ENCODE measurements around the gene ACTG1. TPM values are rescaled to one million over a fixed set of nuclear protein-coding genes. Genes with fewer than 3 reads are reported as not detected.

The ACTG1 gene
- total RNA-seq, 1 donor from 2014 or later = 342 TPM

DNA sequence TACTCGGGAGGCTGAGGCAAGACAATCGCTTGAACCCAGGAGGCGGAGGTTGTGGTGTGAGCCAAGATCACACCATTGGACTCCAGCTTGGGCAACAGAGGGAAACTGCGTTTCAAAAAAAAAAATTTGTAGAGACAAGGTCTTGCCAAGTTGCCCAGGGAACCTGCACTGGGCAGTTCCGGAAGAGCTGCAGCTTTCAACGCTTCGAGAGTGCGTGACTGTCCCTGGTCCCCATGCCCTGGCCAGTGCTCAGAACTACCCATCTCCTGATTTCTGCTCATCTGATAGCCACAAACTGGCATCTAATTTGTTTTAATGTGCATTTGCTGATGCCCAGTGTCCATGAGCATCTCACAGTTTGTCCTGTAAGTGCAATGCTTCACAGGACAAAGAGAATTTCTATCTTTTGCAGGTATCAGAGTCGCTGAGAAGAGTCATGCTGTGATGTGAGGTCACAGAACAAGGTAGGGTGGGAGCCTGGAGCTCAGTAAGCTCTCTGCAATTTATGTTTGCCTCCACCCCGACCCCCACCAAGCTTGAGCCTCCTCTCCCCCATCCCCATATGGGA, 3.9 kb downstream of the ACTG1 start:
- H3K27me3 ChIP-seq (ENCODE audit: low read depth) = no peaks in the 10 kb centered on the region
- DNase-seq = no peak
- intact Hi-C loops (cut with micrococcal nuclease) = no loop called here

DNA sequence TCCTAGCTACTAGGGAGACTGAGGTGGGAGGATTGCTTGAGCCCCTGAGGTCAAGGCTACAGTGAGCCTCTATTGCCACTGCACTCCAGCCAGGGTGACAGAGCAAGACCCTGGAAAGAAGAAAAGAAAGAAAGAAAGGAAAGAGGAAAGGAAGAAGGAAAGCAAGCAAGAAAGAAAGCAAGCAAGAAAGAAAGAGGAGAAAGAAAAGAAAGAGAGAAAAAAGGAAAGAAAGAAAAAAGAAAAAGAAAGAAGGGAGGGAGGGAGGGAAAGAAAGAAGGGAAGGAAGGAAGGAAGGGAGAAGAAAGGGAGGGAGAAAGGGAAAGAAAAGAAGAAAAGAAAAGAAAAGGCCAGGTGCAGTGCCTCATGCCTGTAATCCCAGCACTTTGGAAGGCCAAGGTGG, 9.0 kb downstream of the ACTG1 start:
- peaks cover 10% of the 10 kb centered on the region for H3K4me1 ChIP-seq
- TF ChIP-seq, protein P1, sequence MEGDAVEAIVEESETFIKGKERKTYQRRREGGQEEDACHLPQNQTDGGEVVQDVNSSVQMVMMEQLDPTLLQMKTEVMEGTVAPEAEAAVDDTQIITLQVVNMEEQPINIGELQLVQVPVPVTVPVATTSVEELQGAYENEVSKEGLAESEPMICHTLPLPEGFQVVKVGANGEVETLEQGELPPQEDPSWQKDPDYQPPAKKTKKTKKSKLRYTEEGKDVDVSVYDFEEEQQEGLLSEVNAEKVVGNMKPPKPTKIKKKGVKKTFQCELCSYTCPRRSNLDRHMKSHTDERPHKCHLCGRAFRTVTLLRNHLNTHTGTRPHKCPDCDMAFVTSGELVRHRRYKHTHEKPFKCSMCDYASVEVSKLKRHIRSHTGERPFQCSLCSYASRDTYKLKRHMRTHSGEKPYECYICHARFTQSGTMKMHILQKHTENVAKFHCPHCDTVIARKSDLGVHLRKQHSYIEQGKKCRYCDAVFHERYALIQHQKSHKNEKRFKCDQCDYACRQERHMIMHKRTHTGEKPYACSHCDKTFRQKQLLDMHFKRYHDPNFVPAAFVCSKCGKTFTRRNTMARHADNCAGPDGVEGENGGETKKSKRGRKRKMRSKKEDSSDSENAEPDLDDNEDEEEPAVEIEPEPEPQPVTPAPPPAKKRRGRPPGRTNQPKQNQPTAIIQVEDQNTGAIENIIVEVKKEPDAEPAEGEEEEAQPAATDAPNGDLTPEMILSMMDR (IDR thresholded peaks at IDR 0.05; ENCODE audit: borderline replicate concordance) = no peak
- H3K36me3 ChIP-seq = peaks cover 1% of the 10 kb centered on the region
- H3K27ac ChIP-seq (replicated peaks) = no peak overlapping the region
- H3K9me3 ChIP-seq (replicated peaks) = peaks cover 4% of the 10 kb centered on the region
- intact Hi-C loops (cut with micrococcal nuclease) = no loop called here
- H3K4me3 ChIP-seq = no peak overlapping the region
- DNase-seq = no peak
- H3K27me3 ChIP-seq (ENCODE audit: low read depth) = peaks cover 6% of the 10 kb centered on the region

More for the DNA sequence above, 3.9 kb downstream of the ACTG1 start:
- peak overlapping the region; percentile 93 for H3K4me3 ChIP-seq
- peaks cover 50% of the 10 kb centered on the region for H3K4me1 ChIP-seq
- peaks cover 4% of the 10 kb centered on the region for H3K9me3 ChIP-seq (replicated peaks)
- peak overlapping the region; percentile 99 for H3K27ac ChIP-seq (replicated peaks)
- H3K36me3 ChIP-seq = peaks cover 40% of the 10 kb centered on the region
- TF ChIP-seq, protein P1 (IDR thresholded peaks at IDR 0.05; ENCODE audit: borderline replicate concordance) = no peak

DNA sequence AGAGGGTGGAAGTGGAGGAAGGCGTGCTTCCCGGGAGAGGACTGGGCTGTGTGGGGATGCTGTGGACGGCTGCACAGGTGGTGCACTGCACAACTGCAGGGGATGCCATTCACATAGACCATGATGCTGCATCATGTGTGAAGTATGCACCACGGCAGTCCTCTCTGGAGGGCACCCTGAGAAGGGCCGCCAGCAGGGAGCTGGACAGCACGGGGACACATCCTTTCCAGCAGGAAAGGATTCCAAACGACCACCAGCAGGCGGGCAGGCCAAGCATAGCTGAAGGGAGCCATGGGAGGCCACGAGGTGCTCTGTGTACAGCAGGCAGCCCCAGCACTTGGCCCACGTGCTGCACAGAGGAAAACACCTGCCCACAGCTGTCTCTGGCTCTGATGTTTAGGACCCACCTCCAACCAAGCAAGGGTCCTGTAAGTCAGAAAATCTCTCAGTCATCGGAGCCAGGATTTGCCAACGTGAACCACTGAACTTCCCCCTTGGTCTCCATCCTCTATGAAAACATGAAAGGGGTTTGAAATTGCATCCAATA, 10.1 kb downstream of the ACTG1 start:
- Histone ChIP-seq H3K4me3 (no peak overlapping the region), H3K9me3 (replicated peaks) (no peaks in the 10 kb centered on the region), H3K27ac (replicated peaks) (no peak overlapping the region), H3K4me1 (peaks cover 7% of the 10 kb centered on the region), H3K27me3 (ENCODE audit: low read depth) (peaks cover 7% of the 10 kb centered on the region), H3K36me3 (no peaks in the 10 kb centered on the region)
- DNase-seq = no peak
- TF ChIP-seq, protein P1 (IDR thresholded peaks at IDR 0.05; ENCODE audit: borderline replicate concordance) = no peak
- intact Hi-C loops (cut with micrococcal nuclease) = no loop called here

DNA sequence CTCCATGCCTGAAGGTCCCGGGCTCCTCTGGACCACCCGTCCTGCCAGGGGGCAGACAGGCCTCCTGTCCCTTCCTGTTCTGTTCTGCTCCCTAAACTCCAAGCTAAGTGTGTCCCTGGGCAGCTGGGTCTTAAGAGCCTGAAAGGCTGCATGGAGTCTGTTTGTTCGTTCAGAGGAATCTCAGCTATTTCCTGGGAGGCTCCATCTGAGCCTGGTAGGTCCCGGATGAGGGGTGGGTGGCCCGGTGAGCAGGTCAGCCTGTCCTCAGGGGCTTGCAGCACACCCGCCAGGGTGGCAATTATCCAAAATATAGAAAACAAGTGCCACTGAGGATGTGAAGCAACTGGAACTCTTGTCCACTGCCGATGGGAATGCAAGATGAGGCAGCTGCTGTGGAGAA, 12.6 kb downstream of the ACTG1 start:
- peaks cover 8% of the 10 kb centered on the region for H3K27me3 ChIP-seq (ENCODE audit: low read depth)
- no peaks in the 10 kb centered on the region for H3K36me3 ChIP-seq
- TF ChIP-seq, protein P1 (IDR thresholded peaks at IDR 0.05; ENCODE audit: borderline replicate concordance) = no peak
- H3K4me1 ChIP-seq = peaks cover 7% of the 10 kb centered on the region
- no peak overlapping the region for H3K27ac ChIP-seq (replicated peaks)
- DNase-seq = no peak
- H3K4me3 ChIP-seq = no peak overlapping the region
- no peaks in the 10 kb centered on the region for H3K9me3 ChIP-seq (replicated peaks)
- intact Hi-C loops (cut with micrococcal nuclease) = no loop called here

DNA sequence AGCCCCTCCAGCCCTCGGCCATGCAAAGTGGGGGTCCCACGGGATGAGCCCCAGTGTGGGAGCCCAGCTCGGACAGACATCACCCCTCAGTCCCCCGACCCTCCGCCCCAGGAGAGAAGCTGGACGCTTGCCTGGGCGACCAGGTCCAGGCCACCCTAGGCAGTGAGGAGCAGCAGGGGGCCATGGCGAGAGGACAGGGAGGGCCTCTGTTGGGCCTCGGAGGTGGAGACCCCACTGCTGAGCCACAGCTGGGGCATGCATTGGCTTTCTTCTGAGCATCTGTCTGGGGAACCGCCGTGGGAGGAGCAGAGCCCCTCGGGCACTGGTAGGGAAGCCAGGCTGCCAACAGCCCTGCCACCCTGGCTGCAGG, 13.0 kb downstream of the ACTG1 start:
- H3K36me3 ChIP-seq = no peaks in the 10 kb centered on the region
- DNase-seq = no peak
- H3K9me3 ChIP-seq (replicated peaks) = no peaks in the 10 kb centered on the region
- H3K27me3 ChIP-seq (ENCODE audit: low read depth) = peaks cover 12% of the 10 kb centered on the region
- intact Hi-C loops (cut with micrococcal nuclease) = no loop called here
- TF ChIP-seq, protein P1 (IDR thresholded peaks at IDR 0.05; ENCODE audit: borderline replicate concordance) = no peak
- H3K4me1 ChIP-seq = peaks cover 7% of the 10 kb centered on the region
- no peak overlapping the region for H3K27ac ChIP-seq (replicated peaks)
- H3K4me3 ChIP-seq = no peak overlapping the region

Measured in left ventricle myocardium inferior (tissue), 1 donor.